Hair follicular keratinocyte (primary cell): Measurements from ENCODE around the gene RORC. TPM values are rescaled to one million over a fixed set of nuclear protein-coding genes. Genes with fewer than 3 reads are reported as not detected.

ENCODE experiments used
- total RNA-seq: library from RNA; depleted of rRNA; stranded (reverse); fragments of >200 nt; gene quantifications from 2 replicates; pipeline ENCODE4 v1.2.3, GENCODE V29; 2015

Gene RORC
- total RNA-seq: 0.16 TPM in 1 of 2 replicates, not detected in the other

GRCh38 chr1:151831605-151832004 is at the start of gene RORC:
RORC (minus strand) TSS chr1:151831802; CDS start chr1:151831764, 38 bp downstream.

GRCh38 chr1:151853411-151853943 is 21.9 kb upstream of the RORC start, which contains the start of gene THEM5:
THEM5 (minus strand) TSS chr1:151853712; CDS start chr1:151853565, 147 bp downstream.

GRCh38 chr1:151839457-151840403 is 8.1 kb upstream of the RORC start, which contains the start of gene C2CD4D:
C2CD4D (minus strand) TSS chr1:151839820; CDS start chr1:151838989, 831 bp downstream.

GRCh38 chr1:151805066-151805820 is 26.4 kb downstream of the RORC start, which contains the start of gene LINGO4:
LINGO4 (minus strand) TSS chr1:151805419; CDS start chr1:151802704, 2,715 bp downstream.

GRCh38 chr1:151790071-151790939 is 41.3 kb downstream of the RORC start, which contains the start of gene TDRKH:
TDRKH (minus strand) TSS chr1:151790500; CDS start chr1:151783022, 7,478 bp downstream.

GRCh38 chr1:151762941-151763921 is 68.4 kb downstream of the RORC start, which contains the start of gene MRPL9:
MRPL9 (minus strand) TSS chr1:151763496; CDS start chr1:151763479, 17 bp downstream.

Other genes starting within 250 kb of the RORC start
- 9.6 and 12.1 TPM in 2 replicates for gene SNX27, start 219.8 kb downstream of the RORC start, total RNA-seq
- gene CELF3, start 115.0 kb downstream of the RORC start, total RNA-seq: not detected in 2 replicates
- not detected in 2 replicates for gene RIIAD1, start 110.3 kb downstream of the RORC start, total RNA-seq
- 79.4 and 95.0 TPM in 2 replicates for gene MRPL9, start 68.3 kb downstream of the RORC start, total RNA-seq
- gene TDRKH, start 41.3 kb downstream of the RORC start, total RNA-seq: 12.3 and 13.3 TPM in 2 replicates
- not detected in 2 replicates for gene LINGO4, start 26.4 kb downstream of the RORC start, total RNA-seq
- 0.39 and 0.99 TPM in 2 replicates for gene C2CD4D, start 8.0 kb upstream of the RORC start, total RNA-seq
- not detected in 2 replicates for gene THEM5, start 21.9 kb upstream of the RORC start, total RNA-seq
- 10.7 and 11.8 TPM in 2 replicates for gene THEM4, start 77.7 kb upstream of the RORC start, total RNA-seq
- gene S100A10, start 162.1 kb upstream of the RORC start, total RNA-seq: 417 and 612 TPM in 2 replicates
- gene S100A11, start 205.2 kb upstream of the RORC start, total RNA-seq: 973 and 1,471 TPM in 2 replicates